Aortic smooth muscle cell (primary cell): Measurements from ENCODE around the gene CCNB1IP1. TPM values are rescaled to one million over a fixed set of nuclear protein-coding genes. Genes with fewer than 3 reads are reported as not detected.

Experiments
- total RNA-seq: library from RNA; depleted of rRNA; stranded (reverse); fragments of >200 nt; gene quantifications from 2 replicates; pipeline ENCODE4 v1.2.3, GENCODE V29; 2014

CCNB1IP1 gene, protein sequence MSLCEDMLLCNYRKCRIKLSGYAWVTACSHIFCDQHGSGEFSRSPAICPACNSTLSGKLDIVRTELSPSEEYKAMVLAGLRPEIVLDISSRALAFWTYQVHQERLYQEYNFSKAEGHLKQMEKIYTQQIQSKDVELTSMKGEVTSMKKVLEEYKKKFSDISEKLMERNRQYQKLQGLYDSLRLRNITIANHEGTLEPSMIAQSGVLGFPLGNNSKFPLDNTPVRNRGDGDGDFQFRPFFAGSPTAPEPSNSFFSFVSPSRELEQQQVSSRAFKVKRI
- 25.1 and 27.9 TPM in 2 replicates for total RNA-seq

DNA sequence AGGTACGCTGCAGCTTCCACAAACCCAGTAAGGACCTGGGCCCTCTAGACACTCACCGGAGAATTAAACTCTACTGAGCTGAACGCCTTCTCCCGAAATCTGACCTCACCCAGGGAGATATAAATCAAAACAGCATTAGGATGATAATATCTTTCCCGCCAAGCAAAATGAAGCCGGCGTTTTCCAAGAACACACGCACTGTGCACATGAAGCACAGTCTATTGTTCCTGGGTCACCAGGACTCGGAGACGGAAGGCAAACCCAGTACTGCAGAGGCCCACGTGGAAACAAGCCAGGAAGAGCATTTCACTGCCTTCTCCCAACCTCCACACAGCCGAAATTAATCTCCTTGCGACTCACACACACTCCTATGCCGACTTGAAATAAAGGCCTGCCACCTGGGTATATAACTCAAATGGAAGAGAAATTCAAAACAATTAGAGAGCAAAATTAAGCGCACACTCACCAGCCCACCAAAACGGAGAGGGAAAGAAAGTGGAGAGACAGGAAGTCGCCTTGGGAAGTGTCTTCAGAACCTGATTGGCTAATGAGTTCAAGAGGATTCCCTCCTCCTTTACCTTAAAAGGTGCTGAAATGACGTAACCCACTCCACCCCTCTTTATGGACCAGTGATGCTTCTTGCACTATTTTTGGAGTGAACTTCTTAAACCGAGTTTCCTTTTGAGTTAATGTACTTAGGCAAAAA is at the start of gene CCNB1IP1:
Gene CCNB1IP1, minus strand, starts transcription at position 492 of the 706 bp plus-strand sequence. CDS start 16,756 bp downstream, outside the sequence.

DNA sequence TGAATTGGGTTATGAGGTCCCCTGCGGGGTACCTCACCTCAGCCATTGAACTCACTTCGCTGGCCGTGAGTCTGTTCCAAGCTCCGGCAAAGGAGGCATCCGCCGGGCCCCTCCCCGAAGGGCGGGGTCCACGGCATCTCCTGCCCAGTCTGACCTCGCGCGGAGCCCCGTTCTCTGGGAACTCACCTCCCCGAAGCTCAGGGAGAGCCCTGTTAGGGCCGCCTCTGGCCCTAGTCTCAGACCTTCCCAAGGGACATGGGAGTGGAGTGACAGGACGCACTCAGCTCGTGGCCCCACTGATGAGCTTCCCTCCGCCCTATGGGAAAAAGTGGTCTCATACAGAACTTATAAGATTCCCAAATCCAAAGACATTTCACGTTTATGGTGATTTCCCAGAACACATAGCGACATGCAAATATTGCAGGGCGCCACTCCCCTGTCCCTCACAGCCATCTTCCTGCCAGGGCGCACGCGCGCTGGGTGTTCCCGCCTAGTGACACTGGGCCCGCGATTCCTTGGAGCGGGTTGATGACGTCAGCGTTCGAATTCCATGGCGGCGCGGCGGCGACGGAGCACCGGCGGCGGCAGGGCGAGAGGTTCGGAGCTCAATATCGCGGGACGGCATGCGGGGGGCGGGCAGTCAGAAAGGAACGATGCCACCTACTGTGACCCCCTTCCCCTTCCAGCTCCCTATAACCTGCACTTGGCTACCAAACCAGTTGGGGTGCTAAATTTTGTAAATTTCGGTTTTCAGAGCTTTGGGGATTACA is 10.2 kb upstream of the CCNB1IP1 start, which contains the start of gene PARP2:
Gene PARP2, plus strand, starts transcription at position 544 of the 770 bp plus-strand sequence. Its CDS starts 7 bp downstream, at position 551.

DNA sequence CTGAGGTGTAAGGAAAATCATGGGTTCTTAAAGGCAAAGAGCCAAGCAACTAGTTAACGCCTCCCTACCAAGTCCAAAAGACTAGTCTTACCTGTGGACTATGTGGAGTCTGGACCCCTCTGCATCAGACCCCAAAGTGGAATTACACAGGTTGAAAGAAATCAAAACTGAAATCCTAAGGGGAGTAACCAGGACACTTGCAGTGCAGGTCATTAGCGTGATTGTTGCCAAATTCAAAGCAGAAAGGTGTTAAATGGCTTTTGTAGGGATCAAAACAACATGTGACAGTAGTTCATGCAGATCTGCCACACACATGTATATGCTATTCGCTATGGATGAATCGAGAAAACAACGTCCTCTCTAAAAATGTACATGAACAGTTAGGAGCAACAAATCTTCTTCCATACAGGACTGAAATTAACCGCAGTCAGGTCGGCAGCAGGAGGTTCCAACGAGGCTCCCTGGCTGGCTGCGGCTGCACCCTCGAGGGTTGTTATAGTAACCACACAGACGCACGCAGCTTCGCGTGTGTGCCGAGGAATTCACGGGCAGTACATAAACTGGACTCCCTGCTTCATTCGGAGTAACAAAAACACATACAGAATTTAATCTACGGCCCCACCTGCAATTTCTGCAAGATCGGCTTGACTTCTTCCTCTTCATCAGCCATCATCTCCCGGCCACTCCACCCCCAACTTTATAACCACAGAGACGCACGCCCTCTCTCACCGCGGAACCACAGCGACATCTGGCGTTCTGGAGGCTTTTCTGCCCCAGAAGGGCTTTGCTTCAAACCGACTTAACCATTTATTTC is 27.6 kb downstream of the CCNB1IP1 start, which contains the start of gene TTC5:
Gene TTC5, minus strand, starts transcription at position 687 of the 814 bp plus-strand sequence. Its CDS starts 14 bp downstream, at position 673.

Other genes with a start within 250 kb of the CCNB1IP1 start
- gene OR4K17, start 222.5 kb downstream of the CCNB1IP1 start, total RNA-seq: not detected in 2 replicates
- gene OR4N5, start 194.5 kb downstream of the CCNB1IP1 start, total RNA-seq: not detected in 2 replicates
- not detected in 2 replicates for gene OR11G2, start 142.4 kb downstream of the CCNB1IP1 start, total RNA-seq
- not detected in 2 replicates for gene OR11H6, start 109.6 kb downstream of the CCNB1IP1 start, total RNA-seq
- not detected in 2 replicates for gene OR11H7, start 104.3 kb downstream of the CCNB1IP1 start, total RNA-seq
- gene OR11H4, start 94.0 kb downstream of the CCNB1IP1 start, total RNA-seq: not detected in 2 replicates
- 30.5 and 32.1 TPM in 2 replicates for gene TTC5, start 27.3 kb downstream of the CCNB1IP1 start, total RNA-seq
- gene PARP2, start 10.4 kb upstream of the CCNB1IP1 start, total RNA-seq: 7.9 and 9.2 TPM in 2 replicates
- 14.9 and 18.5 TPM in 2 replicates for gene TEP1, start 80.2 kb upstream of the CCNB1IP1 start, total RNA-seq
- 0.06 and 0.13 TPM in 2 replicates for gene KLHL33, start 102.9 kb upstream of the CCNB1IP1 start, total RNA-seq
- gene OSGEP, start 121.5 kb upstream of the CCNB1IP1 start, total RNA-seq: 23.9 and 49.0 TPM in 2 replicates
- 29.6 and 62.0 TPM in 2 replicates for gene APEX1, start 121.9 kb upstream of the CCNB1IP1 start, total RNA-seq
- gene PIP4P1, start 128.2 kb upstream of the CCNB1IP1 start, total RNA-seq: 21.5 and 21.7 TPM in 2 replicates
- gene PNP, start 136.1 kb upstream of the CCNB1IP1 start, total RNA-seq: 48.2 and 64.6 TPM in 2 replicates
- not detected in 2 replicates for gene RNASE10, start 172.3 kb upstream of the CCNB1IP1 start, total RNA-seq
- not detected in 2 replicates for gene RNASE9, start 227.8 kb upstream of the CCNB1IP1 start, total RNA-seq